ENCODE results near the gene ZDHHC6.
"Not testable (repeated sequence)": the region's sequence is repeated elsewhere in the genome, so short reads cannot be mapped to it uniquely, and the experiment has no call there.

ZDHHC6 gene

GRCh38 chr10:112388548-112388947 is 58.2 kb downstream of the ZDHHC6 start:
- DNase-seq = no peak

GRCh38 chr10:112388056-112388455 is 58.7 kb downstream of the ZDHHC6 start:
- not testable (repeated sequence) for DNase-seq

GRCh38 chr10:112385201-112385600 is 61.5 kb downstream of the ZDHHC6 start:
- no peak for DNase-seq

- DNase-seq = no peak
Observed at GRCh38 chr10:112384141-112384540, 62.6 kb downstream of the ZDHHC6 start.

GRCh38 chr10:112383325-112383724 is 63.4 kb downstream of the ZDHHC6 start:
- DNase-seq = no peak

GRCh38 chr10:112382515-112383235 is 64.0 kb downstream of the ZDHHC6 start:
- no peak for DNase-seq

Data from NCI-H146 (cell line).